GM21360 (cell line): ENCODE measurements around the gene RFC1.
"Not testable (repeated sequence)": the region's sequence is repeated elsewhere in the genome, so short reads cannot be mapped to it uniquely, and the experiment has no call there.

Experiments
- ATAC-seq: cut with Tn5 transposase; IDR thresholded peaks from one replicate; pipeline ENCODE4 v1.9.1; 2021; ENCODE audit warnings: mild to moderate bottlenecking, moderate library complexity; ENCODE audit not compliant: unreplicated experiment

RFC1 gene

GRCh38 chr4:39305912-39306677, 60.1 kb downstream of the RFC1 start:
- ATAC-seq = no peak

GRCh38 chr4:39304651-39305050, 61.5 kb downstream of the RFC1 start:
- ATAC-seq = no peak

GRCh38 chr4:39303871-39304270, 62.3 kb downstream of the RFC1 start:
- no peak for ATAC-seq

GRCh38 chr4:39302901-39303300, 63.3 kb downstream of the RFC1 start:
- no peak for ATAC-seq

- no peak for ATAC-seq
Measured at GRCh38 chr4:39295784-39296183, 70.4 kb downstream of the RFC1 start.

GRCh38 chr4:39292433-39292832, 73.7 kb downstream of the RFC1 start:
- not testable (repeated sequence) for ATAC-seq

GRCh38 chr4:39291686-39292085, 74.5 kb downstream of the RFC1 start:
- ATAC-seq = no peak

- no peak for ATAC-seq
Measured at GRCh38 chr4:39287223-39287622, 78.9 kb downstream of the RFC1 start.

GRCh38 chr4:39286263-39286662, 79.9 kb downstream of the RFC1 start:
- ATAC-seq = no peak

GRCh38 chr4:39285853-39286252, 80.3 kb downstream of the RFC1 start:
- no peak for ATAC-seq

- no peak for ATAC-seq
Measured at GRCh38 chr4:39285111-39285795, 80.9 kb downstream of the RFC1 start.

GRCh38 chr4:39280770-39281169, 85.4 kb downstream of the RFC1 start:
- no peak for ATAC-seq

GRCh38 chr4:39279416-39279815, 86.7 kb downstream of the RFC1 start:
- ATAC-seq = no peak

GRCh38 chr4:39278476-39278875, 87.7 kb downstream of the RFC1 start:
- no peak for ATAC-seq

GRCh38 chr4:39277661-39278060, 88.5 kb downstream of the RFC1 start:
- not testable (repeated sequence) for ATAC-seq

GRCh38 chr4:39274503-39274902, 91.7 kb downstream of the RFC1 start:
- no peak for ATAC-seq

- ATAC-seq = no peak
Measured at GRCh38 chr4:39263895-39264294, 102.3 kb downstream of the RFC1 start.

GRCh38 chr4:39259571-39260330, 106.4 kb downstream of the RFC1 start:
- ATAC-seq = no peak

- no peak for ATAC-seq
Measured at GRCh38 chr4:39256436-39256835, 109.7 kb downstream of the RFC1 start.

- no peak for ATAC-seq
Measured at GRCh38 chr4:39255871-39256270, 110.3 kb downstream of the RFC1 start.

GRCh38 chr4:39255266-39255665, 110.9 kb downstream of the RFC1 start:
- ATAC-seq = no peak

GRCh38 chr4:39243462-39243861, 122.7 kb downstream of the RFC1 start:
- ATAC-seq = no peak
